OCI-LY3 (cell line): ENCODE measurements around the gene IPO4.

Source experiments
- H2AFZ ChIP-seq: fragments of 200-600, 300-600 bp; shearing (Covaris generic); 2 replicates; pipeline ENCODE4 v1.6.0; 2014; ENCODE audit warnings: antibody characterized with exemption, low read depth, low read length
- H3K27ac ChIP-seq: fragments of 200-600, 300-600 bp; sonication (generic); 2 replicates; pipeline ENCODE4 v1.5.1; 2014; ENCODE audit warnings: mild to moderate bottlenecking, low read length, moderate library complexity, mixed read lengths
- H3K27me3 ChIP-seq: fragments of 200-600, 300-600 bp; sonication (generic); 2 replicates; pipeline ENCODE4 v1.6.1; 2014; ENCODE audit warnings: low read depth, low read length, mixed read lengths
- H3K36me3 ChIP-seq: fragments of 200-600, 300-600 bp; sonication (generic); replicated peaks from 2 replicates; pipeline ENCODE3; 2014; ENCODE audit warnings: low read depth, low read length, mixed read lengths
- H3K4me1 ChIP-seq: fragments of 300-600, 200-600 bp; sonication (generic); 2 replicates; pipeline ENCODE4 v1.6.1; 2014; ENCODE audit warnings: low read length, mixed read lengths
- H3K4me2 ChIP-seq: fragments of 200-600, 300-600 bp; sonication (generic); 2 replicates; pipeline ENCODE4 v1.6.1; 2014; ENCODE audit warnings: low read length, mixed read lengths
- H3K4me3 ChIP-seq: fragments of 300-600, 200-600 bp; sonication (generic); 2 replicates; pipeline ENCODE4 v1.5.1; 2014; ENCODE audit warnings: antibody characterized with exemption, mild to moderate bottlenecking, low read length, moderate library complexity
- H3K79me2 ChIP-seq: fragments of 300-600, 200-600 bp; shearing (Covaris generic); 2 replicates; pipeline ENCODE4 v1.6.1; 2014; ENCODE audit warnings: mild to moderate bottlenecking, low read length, mixed read lengths
- H3K9ac ChIP-seq: fragments of 300-600, 200-600 bp; shearing (Covaris generic); 2 replicates; pipeline ENCODE4 v1.6.0; 2014; ENCODE audit warnings: mild to moderate bottlenecking, low read length, moderate library complexity
- H3K9me3 ChIP-seq: fragments of 200-600, 300-600 bp; shearing (Covaris generic); 2 replicates; pipeline ENCODE4 v1.6.1; 2014; ENCODE audit warnings: low read length, mixed read lengths; ENCODE audit not compliant: insufficient read depth
- H4K20me1 ChIP-seq: fragments of 200-600, 300-600 bp; sonication (generic); 2 replicates; pipeline ENCODE4 v1.6.1; 2016; ENCODE audit warnings: low read length, mixed read lengths; ENCODE audit not compliant: insufficient read depth
- CTCF ChIP-seq: fragments of 200-600, 300-600 bp; sonication (generic); IDR thresholded peaks from 2 replicates; pipeline ENCODE4 v1.5.1; 2014; ENCODE audit warnings: antibody characterized with exemption, low read length, low read depth
- EZH2phosphoT487 ChIP-seq: fragments of 200-600 bp; shearing (Covaris generic); IDR thresholded peaks from 2 replicates; pipeline ENCODE4 v1.6.1; 2018; ENCODE audit warnings: antibody characterized with exemption, mixed run types, low read depth

The IPO4 gene

DNA sequence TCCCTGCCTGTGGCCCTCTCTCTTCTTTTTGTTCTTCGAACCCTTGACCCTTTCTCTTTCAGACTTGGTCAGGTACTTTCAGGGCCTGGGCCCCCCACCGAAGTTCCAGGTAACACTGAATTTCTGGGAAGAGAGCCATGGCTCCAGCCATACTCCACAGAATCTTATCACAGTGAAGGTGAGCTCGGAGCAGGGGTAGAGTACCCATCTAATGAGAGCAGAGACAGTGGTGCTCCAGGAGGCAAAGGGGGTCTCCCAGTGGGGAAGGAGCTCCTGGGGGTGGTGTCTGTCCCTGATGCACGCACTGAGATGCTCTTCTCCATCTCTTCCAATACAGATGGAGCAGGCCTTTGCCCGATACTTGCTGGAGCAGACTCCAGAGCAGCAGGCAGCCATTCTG is 22.8 kb downstream of the IPO4 start:
- Histone ChIP-seq H3K4me3 (no peak overlapping the region), H3K27ac (no peak overlapping the region), H3K27me3 (no peaks in the 10 kb centered on the region), H3K36me3 (peaks cover 45% of the 10 kb centered on the region), H2AFZ (no peak overlapping the region), H3K79me2 (peaks cover 20% of the 10 kb centered on the region), H4K20me1 (no peaks in the 10 kb centered on the region), H3K9me3 (no peaks in the 10 kb centered on the region), H3K9ac (no peak overlapping the region), H3K4me1 (peaks cover 8% of the 10 kb centered on the region), H3K4me2 (no peak overlapping the region)
- TF ChIP-seq EZH2phosphoT487 (no peak), CTCF (no peak)

DNA sequence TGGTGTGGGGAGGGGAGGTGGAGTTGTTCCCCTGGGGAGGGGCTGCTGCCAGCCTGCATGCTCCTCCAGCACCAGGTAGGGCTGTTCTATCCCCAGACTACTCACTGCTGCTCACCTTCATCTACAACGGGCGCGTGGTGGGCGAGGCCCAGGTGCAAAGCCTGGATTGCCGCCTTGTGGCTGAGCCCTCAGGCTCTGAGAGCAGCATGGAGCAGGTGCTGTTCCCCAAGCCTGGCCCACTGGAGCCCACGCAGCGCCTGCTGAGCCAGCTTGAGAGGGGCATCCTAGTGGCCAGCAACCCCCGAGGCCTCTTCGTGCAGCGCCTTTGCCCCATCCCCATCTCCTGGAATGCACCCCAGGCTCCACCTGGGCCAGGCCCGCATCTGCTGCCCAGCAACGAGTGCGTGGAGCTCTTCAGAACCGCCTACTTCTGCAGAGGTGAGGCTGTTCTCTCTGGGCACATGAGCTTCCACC is 24.1 kb downstream of the IPO4 start:
- H4K20me1 ChIP-seq: no peaks in the 10 kb centered on the region
- H3K9ac ChIP-seq: no peak overlapping the region

GRCh38 chr14:24162093-24162492 is 26.5 kb downstream of the IPO4 start:
- Histone ChIP-seq H3K9ac (peak overlapping the region; percentile 90), H3K36me3 (peaks cover 53% of the 10 kb centered on the region), H2AFZ (no peak overlapping the region)

More for the DNA sequence above, 24.1 kb downstream of the IPO4 start:
- H3K4me2 ChIP-seq: no peak overlapping the region
- no peak overlapping the region for H2AFZ ChIP-seq
- H3K27ac ChIP-seq: no peak overlapping the region
- H3K4me1 ChIP-seq: peaks cover 15% of the 10 kb centered on the region
- no peaks in the 10 kb centered on the region for H3K27me3 ChIP-seq
- H3K9me3 ChIP-seq: no peaks in the 10 kb centered on the region
- TF ChIP-seq CTCF (no peak), EZH2phosphoT487 (no peak)
- H3K79me2 ChIP-seq: peaks cover 20% of the 10 kb centered on the region
- no peak overlapping the region for H3K4me3 ChIP-seq
- peaks cover 45% of the 10 kb centered on the region for H3K36me3 ChIP-seq

More at GRCh38 chr14:24162093-24162492, 26.5 kb downstream of the IPO4 start:
- Histone ChIP-seq H4K20me1 (no peaks in the 10 kb centered on the region), H3K27ac (peak overlapping the region; percentile 83), H3K79me2 (peaks cover 20% of the 10 kb centered on the region), H3K4me2 (peak overlapping the region; percentile 85), H3K4me3 (peak overlapping the region; percentile 80), H3K27me3 (no peaks in the 10 kb centered on the region), H3K9me3 (no peaks in the 10 kb centered on the region), H3K4me1 (peaks cover 15% of the 10 kb centered on the region)
- TF ChIP-seq EZH2phosphoT487 (no peak), CTCF (no peak)
